NT2/D1 (cell line): ENCODE data around the gene CMBL.

Experiments
- SUZ12 ChIP-seq: IDR thresholded peaks from 2 replicates; pipeline ENCODE4 v1.6.1; 2011; ENCODE audit not compliant: insufficient read length, insufficient read depth; ENCODE audit errors: extremely low read depth
- ZNF274 ChIP-seq: IDR thresholded peaks from 2 replicates; pipeline ENCODE4 v1.6.1; 2011; ENCODE audit warnings: mild to moderate bottlenecking, low read depth, low read length

GRCh38 chr5:10277773-10278630 is 29.7 kb downstream of the CMBL start:
- TF ChIP-seq ZNF274 (no peak), SUZ12 (no peak)
